GM12873 (cell line): Measurements from ENCODE around the gene NMT2.
A peak's percentile ranks its signal among the peaks of the same experiment; 100 is the strongest.

Experiments
- CTCF ChIP-seq: IDR thresholded peaks from 2 replicates; pipeline ENCODE4 v1.5.1; 2012; ENCODE audit warnings: low read depth, mild to moderate bottlenecking, moderate library complexity, low read length, control low read depth; ENCODE audit not compliant: insufficient read depth; ENCODE audit errors: missing control alignments

The NMT2 gene

GRCh38 chr10:15168291-15168785, at the start of gene NMT2:
NMT2 (minus strand) TSS chr10:15168693; CDS start chr10:15168612, 81 bp downstream.
- peak; percentile 51 for TF ChIP-seq CTCF

- TF ChIP-seq CTCF = no peak
Observed at GRCh38 chr10:15216700-15217099, 48.2 kb upstream of the NMT2 start.

GRCh38 chr10:15214237-15214636, 45.7 kb upstream of the NMT2 start:
- no peak for TF ChIP-seq CTCF

- no peak for TF ChIP-seq CTCF
Observed at GRCh38 chr10:15213461-15213861, 45.0 kb upstream of the NMT2 start.

- TF ChIP-seq CTCF = no peak
Observed at GRCh38 chr10:15211464-15211979, 43.0 kb upstream of the NMT2 start.

- TF ChIP-seq CTCF = no peak
Observed at GRCh38 chr10:15210521-15210920, 42.0 kb upstream of the NMT2 start.

- peak; percentile 94 for TF ChIP-seq CTCF
Observed at GRCh38 chr10:15209827-15210509, 41.5 kb upstream of the NMT2 start.
